GM10847 (cell line): ENCODE results near the gene TSHR.

Experiments
- POLR2A ChIP-seq: IDR thresholded peaks from 2 replicates; pipeline ENCODE4 v1.6.1; 2011; ENCODE audit not compliant: insufficient read length; ENCODE audit errors: extremely low read depth

Gene TSHR

GRCh38 chr14:80955416-80955941, at the start of gene TSHR:
Gene TSHR (plus strand): TSS chr14:80955621. CDS start chr14:80955681, 60 bp downstream.
- TF ChIP-seq POLR2A, result no peak

DNA sequence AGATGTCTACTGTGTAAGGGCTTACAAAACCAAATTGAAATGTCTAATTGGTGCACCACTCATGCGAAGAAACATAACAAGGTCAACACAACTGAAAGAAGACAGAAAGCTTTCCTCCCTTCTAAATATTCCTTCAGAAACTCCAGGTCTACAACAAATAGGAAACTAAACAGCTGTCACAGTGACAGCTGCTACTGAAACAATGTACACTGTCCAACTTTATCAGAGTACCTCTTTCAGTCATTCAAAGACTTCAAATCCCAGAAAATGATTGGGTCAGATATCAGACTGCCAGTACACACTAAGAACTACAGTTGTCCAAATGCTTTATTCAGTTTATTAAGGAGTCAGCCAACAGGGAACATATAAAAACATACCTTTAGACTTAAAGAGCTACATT, 49.1 kb upstream of the TSHR start:
- no peak for TF ChIP-seq POLR2A

DNA sequence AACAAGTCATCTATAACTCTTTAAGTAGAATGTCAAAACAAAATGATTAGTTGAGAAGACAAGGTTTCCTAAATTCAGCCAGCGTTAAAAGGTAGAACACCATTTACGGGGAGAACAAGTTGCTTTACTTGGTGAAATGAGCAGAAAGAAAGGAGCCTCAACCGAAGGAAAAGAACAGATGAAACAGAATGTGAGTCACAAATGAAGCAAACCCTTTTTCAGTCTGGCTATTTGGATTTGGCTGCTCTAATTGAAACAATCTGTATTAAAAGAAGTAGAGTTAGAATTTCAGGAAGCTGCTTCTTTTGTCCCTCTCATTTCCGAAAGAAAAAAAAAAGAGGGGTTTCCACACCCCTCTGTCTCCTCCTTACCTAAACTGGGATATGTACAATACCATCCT, 48.5 kb upstream of the TSHR start:
- no peak for TF ChIP-seq POLR2A

DNA sequence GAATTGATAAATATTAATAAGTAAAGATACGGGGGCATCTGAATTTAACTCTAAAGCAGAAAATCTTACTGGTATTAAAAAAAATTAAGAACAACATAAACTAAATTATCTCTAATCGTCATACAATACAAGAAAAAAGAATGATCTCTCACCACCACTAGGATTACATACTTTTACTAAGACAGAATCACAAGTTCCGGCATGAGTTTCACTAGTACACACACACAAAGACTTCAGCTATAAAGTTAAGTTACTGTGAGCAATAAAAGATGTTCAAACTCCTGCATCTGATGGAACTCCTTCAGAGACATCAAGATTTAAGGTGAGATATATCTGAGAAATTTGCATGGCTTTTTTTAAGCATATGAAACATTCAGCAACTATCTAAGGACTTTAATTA, 35.8 kb upstream of the TSHR start:
- no peak for TF ChIP-seq POLR2A

GRCh38 chr14:80923368-80923767, 32.1 kb upstream of the TSHR start:
- TF ChIP-seq POLR2A, result no peak

GRCh38 chr14:80924365-80925103, 30.9 kb upstream of the TSHR start:
- TF ChIP-seq POLR2A, result no peak

- no peak for TF ChIP-seq POLR2A
Observed at GRCh38 chr14:80926397-80927082, 28.9 kb upstream of the TSHR start.

DNA sequence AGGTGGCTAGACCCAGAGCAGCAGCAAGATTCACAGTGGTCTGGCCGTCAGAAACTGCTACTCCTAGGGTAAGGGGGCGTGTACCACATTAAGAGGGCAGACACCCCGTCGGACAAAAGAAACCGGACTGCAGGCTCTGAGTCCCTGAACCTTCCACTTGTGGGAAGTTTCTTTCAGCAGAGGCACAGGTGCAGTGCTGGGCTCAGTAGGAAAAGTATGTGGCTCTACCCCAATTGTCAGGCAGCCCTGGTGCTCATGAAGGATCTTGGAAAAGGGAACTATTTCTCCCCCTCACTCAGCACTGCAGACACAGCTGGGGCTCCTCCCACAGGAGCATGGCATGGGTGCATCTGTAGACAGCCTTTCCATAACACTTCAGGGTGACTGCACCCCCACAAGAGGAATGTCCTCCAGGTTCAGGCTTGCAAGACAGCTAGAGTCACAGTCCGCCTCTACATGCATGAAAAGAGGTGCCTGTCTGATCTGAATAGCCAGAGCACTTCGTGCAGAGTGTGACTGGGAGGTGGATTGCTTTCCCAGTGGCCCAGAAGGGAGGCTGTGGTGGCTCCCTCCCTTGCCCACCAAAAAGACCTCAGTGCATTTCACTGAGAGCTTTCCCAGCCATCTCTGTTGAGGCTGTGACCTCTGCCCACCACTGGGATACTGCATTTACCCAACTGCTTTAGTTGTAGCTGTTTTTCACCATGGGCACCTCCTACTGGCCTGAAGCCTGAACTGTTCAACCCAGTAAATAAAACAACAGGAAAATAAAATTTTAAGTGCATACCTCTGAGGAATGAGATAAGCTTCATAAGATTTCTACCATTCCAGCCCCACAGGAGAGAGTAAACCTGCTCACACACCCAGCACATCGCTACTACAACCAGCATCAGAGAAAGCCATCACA, 28.1 kb upstream of the TSHR start:
- no peak for TF ChIP-seq POLR2A

GRCh38 chr14:80930095-80930494, 25.3 kb upstream of the TSHR start:
- TF ChIP-seq POLR2A, result no peak

DNA sequence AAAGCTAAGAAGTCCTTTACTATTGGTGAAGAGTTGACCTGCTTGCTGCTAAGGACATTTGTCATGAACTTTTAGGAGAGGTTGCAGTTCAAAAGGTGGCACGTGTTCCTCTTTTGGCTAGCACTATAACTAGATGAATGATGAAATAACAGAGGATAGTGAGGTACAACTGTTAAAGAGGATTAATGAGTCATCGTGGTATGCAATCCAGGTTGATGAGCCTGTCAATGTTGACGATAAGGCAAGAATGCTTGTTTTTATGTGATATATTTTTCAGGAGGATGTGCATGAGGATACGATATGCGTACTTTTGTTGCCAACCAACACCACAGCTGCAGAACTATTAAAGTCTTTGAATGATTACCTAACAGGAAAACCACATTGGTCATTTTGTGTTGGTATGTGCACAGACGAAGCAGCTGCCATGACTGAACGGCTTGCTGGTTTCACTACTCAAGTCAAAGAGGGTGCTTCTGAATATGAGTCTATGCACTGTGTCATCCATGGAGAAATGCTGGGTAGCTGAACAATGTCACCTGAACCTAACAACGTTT, 24.5 kb upstream of the TSHR start:
- TF ChIP-seq POLR2A, result no peak

- TF ChIP-seq POLR2A, result no peak
Observed at GRCh38 chr14:80933282-80933681, 22.1 kb upstream of the TSHR start.

DNA sequence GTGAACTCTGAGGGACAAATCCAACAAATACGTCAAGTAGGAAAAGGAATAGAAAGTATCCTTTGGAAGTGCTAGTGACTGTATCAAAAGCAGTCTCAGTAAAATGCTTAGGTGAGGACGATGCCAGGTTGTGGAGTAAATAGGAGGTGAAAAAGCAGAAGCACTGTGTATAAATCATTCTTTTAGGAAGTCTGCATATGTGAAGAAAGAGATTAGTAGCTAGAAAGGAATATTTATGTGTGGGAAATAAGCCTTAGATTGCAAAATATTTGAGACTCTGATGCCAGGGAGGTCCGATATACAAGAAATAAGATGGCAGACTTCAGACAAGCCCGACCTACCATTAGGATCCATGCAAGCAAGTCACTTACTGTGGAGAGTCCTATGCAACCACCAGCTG, 21.7 kb upstream of the TSHR start:
- no peak for TF ChIP-seq POLR2A

DNA sequence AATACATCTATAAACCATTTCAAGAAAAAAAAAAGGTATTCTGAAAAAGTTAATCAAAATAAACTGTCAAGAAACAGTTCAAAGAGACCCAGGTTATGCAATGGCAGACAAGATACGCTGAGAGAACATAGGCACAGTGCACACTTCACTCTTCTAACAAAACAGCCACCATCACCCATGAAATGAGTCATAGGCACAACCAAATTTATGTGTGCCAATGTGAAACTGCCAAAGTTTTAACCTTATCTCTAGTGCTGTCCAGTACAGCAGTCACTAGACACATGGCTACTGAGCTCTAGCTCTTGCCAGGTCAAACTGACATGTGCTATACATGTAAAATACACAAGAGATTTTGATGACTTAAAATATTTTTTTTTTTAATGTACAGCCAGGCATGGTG, 15.3 kb upstream of the TSHR start:
- TF ChIP-seq POLR2A, result no peak

DNA sequence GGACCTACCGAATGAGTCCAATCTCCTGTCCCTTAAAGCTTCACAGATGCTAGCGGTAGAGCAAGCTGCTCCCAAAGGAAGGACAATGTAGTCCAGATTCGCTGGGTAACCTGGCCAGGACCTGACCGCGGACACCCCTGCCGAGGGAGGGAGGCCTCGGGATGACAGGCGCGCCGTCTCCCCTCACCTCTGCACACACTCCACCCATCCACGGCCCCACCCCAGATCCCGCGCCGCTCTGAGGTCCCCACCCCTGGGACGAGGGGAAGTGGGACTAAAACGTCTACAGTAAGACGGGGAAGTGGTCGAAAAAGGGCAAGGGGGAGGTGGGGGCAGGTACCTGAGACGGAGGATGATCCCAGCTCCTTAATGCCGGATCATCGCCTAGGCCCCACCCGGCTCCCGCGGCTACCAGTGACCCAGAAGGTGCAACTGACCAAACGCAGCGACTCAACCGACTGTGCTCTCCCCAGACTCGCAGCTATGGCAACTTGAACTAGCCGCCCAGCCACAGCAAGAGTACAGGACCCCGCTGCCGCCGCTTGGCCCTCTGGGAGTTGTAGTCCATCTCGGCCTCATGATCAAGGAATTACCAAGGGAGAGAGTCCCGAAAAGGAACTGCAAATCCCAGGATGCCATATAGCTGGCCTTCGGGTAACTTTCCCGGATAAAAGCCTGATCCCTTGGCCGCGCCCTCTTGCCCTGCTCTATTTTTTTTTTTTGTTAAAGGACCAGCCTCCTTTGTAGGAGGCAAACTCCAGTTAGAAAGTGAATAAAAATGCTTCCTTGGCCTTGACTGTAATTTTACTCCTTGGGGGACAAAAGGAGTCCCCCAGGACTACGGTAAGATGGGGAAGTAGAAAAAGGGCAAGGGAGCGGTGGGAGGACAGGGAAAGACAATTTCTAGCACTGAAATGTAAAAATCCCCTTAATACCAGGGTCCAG, 13.9 kb upstream of the TSHR start, which contains the start of gene CEP128:
TSS of gene CEP128 (minus strand) at position 498 of the 945 bp plus-strand sequence.
- TF ChIP-seq POLR2A, result peak; percentile 36
